A673 (cell line): ENCODE measurements around the gene SLC37A3.

Source experiments
- CTCF ChIP-seq: fragments of 300-800, 200-600 bp; sonication (generic); conservative IDR thresholded peaks from 2 replicates; pipeline ENCODE4 v1.5.1; 2017; ENCODE audit warnings: low read depth, mild to moderate bottlenecking, antibody characterized with exemption, low read length, moderate library complexity, mixed read lengths
- EZH2 ChIP-seq: fragments of 200-600 bp; sonication (generic); IDR thresholded peaks from 2 replicates; pipeline ENCODE4 v1.6.1; 2017; ENCODE audit warnings: borderline replicate concordance, low read depth, mild to moderate bottlenecking, mixed read lengths, antibody characterized with exemption, low read length; ENCODE audit not compliant: poor library complexity, severe bottlenecking

GRCh38 chr7:140304191-140304799 is 94.0 kb downstream of the SLC37A3 start:
- TF ChIP-seq CTCF (peak; percentile 36; the same call in 1 of the 2 replicates), EZH2 (no peak)
